Right cardiac atrium (tissue), 5 donors: ENCODE measurements around the gene MAPK6. TPM values are rescaled to one million over a fixed set of nuclear protein-coding genes. Genes with fewer than 3 reads are reported as not detected.

Source experiments
- ATAC-seq, 2 donors: fragments of 200-7000 bp; cut with Tn5 transposase; one replicate each; pipeline versions ENCODE4 v1.8.0 to v1.9.1; 2020; ENCODE audit warnings: moderate library complexity in 2 of 2, mild to moderate bottlenecking in 1 of 2
- DNase-seq, 3 donors: peaks; one replicate each; pipeline ENCODE4 v3.0.0-alpha.2; 2020
- H3K27ac ChIP-seq: one replicate; pipeline ENCODE4 v1.5.1; 2013; ENCODE audit warnings: mild to moderate bottlenecking, low read length, control low read depth, moderate library complexity
- H3K27me3 ChIP-seq: one replicate; pipeline ENCODE4 v1.6.1; 2013; ENCODE audit not compliant: control insufficient read depth, insufficient read depth
- H3K4me1 ChIP-seq: one replicate; pipeline ENCODE4 v1.6.1; 2013; ENCODE audit warnings: low read length; ENCODE audit not compliant: control insufficient read depth, insufficient read depth
- H3K4me3 ChIP-seq: one replicate; pipeline ENCODE4 v1.5.1; 2013; ENCODE audit warnings: low read length, control low read depth
- H3K9me3 ChIP-seq: one replicate; pipeline ENCODE4 v1.6.1; 2013; ENCODE audit warnings: low read length; ENCODE audit not compliant: control insufficient read depth
- WGBS: extraction: QIAGEN DNeasy Blood & Tissue Kit; methylation state at CpG from one replicate; pipeline ENCODE4 v1.1.7; 2013; 5-methylcytosine and 5-hydroxymethylcytosine counted together
- intact Hi-C, 4 donors: fragments of 100-400 bp; cut with DNase I; formaldehyde crosslinking; loops; one replicate each; pipeline versions ENCODE4 v1.11.0 to v1.14.0; 2022 to 2023
- long read RNA-seq, 4 donors: library from polyadenylated mRNA; unstranded; transcript quantifications; one replicate each; pipeline ENCODE4 v2.0.0, GENCODE V29; 2020 to 2021
- polyA plus RNA-seq: library from polyadenylated mRNA; stranded (reverse); fragments of 200-250 nt; gene quantifications from one replicate; pipeline ENCODE4 v1.2.3, GENCODE V29; 2013
- total RNA-seq, 4 donors: library from RNA; stranded (reverse); fragmentation: NEBNext Ultra II Directional; extraction: Animal tissue kit (Norgen Biotek cat#: 25700); gene quantifications; one replicate each; pipeline ENCODE4 v1.2.1, GENCODE V29; 2021
- donor health status: healthy with polysubstance abuse.
- donor health status: DM: no; HTN: yes; CAD: no.
- donor health status: DM: no; HTN: no; CAD: no.
- donor health status: DM: no; HTN: yes; CAD: no; lungs with severe emphysema.
- donor health status: DM: yes; HTN: yes; CAD: no.

Gene MAPK6
- 10 to 100 TPM; 18.4 to 22.3 (median 19.6) TPM for total RNA-seq
- 6.1 TPM for polyA plus RNA-seq
- long read RNA-seq, donor 1, full-length matches to known transcripts = 33 of 43 reads
- long read RNA-seq, donor 1, partial matches to known transcripts = 2 of 43 reads
- long read RNA-seq, donor 1, other reads (novel, unspliced or antisense) = 8 of 43 reads
- long read RNA-seq, donor 2, full-length matches to known transcripts = 7 of 12 reads
- long read RNA-seq, donor 2, partial matches to known transcripts = 4 of 12 reads
- long read RNA-seq, donor 2, other reads (novel, unspliced or antisense) = 1 of 12 reads
- long read RNA-seq, donor 3, full-length matches to known transcripts = 101 of 129 reads
- long read RNA-seq, donor 3, partial matches to known transcripts = 16 of 129 reads
- long read RNA-seq, donor 3, other reads (novel, unspliced or antisense) = 12 of 129 reads
- long read RNA-seq, donor 4, full-length matches to known transcripts = 14 of 14 reads
- long read RNA-seq, donor 4, partial matches to known transcripts = 0 of 14 reads
- long read RNA-seq, donor 4, other reads (novel, unspliced or antisense) = 0 of 14 reads

DNA sequence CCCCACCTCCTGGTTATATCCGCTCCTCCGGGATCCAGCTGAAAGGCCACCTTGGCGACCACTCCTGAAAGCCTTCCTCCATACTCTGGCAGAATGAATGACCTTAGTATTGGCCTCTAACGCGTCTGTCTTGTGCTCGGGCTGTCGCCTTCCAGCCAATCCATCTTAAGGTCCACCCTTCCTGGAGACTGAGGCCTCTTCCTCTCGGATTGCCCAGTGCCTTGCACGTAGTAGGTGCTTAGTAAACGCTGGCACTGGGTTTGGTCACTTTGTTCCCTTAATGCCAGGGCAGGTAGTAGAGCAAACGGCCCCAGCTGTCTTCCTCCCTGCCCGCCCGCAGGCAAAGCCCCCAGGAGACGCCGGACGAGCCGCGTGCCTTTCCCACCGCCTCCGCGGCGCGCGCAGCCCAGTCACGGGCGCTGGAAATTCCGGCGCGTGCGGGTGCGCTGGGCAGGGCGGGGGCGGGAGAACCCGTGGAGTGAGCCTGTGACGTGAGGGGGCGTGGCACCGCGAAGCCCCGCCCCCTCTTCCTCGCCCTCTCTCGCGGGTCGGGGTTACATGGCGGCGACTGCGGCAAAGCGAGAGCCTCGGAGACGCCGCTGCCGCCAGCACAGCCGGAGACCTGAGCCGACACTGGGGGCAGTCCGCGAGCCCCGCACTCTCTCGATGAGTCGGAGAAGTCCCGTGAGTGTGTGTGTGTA is at the start of gene MAPK6:
MAPK6 (plus strand) TSS at position 527 of the 701 bp plus-strand sequence. CDS start 27,242 bp downstream, outside the sequence.
- H3K4me1 ChIP-seq = peaks cover 3% of the 10 kb centered on the region
- peak within 1 kb of the TSS; percentile 97 for H3K27ac ChIP-seq
- ATAC-seq (peak; percentile 95 to 96), DNase-seq (peak; percentile 94 to 98 (median 98))
- no peaks in the 10 kb centered on the region for H3K27me3 ChIP-seq
- no peaks in the 10 kb centered on the region for H3K9me3 ChIP-seq
- WGBS = 4% methylated on average over 59 of the region's 59 CpGs
- intact Hi-C loops = no loop called here
- peak within 1 kb of the TSS; percentile 81 for H3K4me3 ChIP-seq

DNA sequence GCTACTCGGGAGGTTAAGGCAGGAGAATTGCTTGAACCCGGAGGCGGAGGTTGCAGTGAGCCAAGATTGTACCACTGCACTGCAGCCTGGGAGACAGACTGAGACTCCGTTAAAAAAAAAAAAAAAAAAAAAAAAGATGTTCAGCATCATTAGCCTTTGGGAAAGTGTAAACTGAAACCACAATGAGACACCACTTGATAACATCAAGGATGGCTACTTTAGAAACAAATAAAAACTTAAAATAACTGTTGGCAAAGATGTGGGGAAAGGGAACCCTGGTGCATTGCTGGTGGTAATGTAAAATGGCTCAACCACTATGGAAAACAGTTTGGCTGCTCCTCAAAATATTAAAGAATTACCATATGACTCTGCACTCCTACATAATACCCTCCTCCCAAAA is 49.3 kb upstream of the MAPK6 start:
- no peak for ATAC-seq
- intact Hi-C loops = loop anchor here in 2 of 4 donors (10.0 kb wide), 1 partner anchor 105 kb away; no protein-coding TSS in a partner anchor
- no peaks in the 10 kb centered on the region for H3K27me3 ChIP-seq
- H3K27ac ChIP-seq = no peak overlapping the region
- no peaks in the 10 kb centered on the region for H3K4me1 ChIP-seq
- 82% methylated on average over 4 of the region's 4 CpGs for WGBS
- DNase-seq = no peak
- H3K4me3 ChIP-seq = no peak overlapping the region
- H3K9me3 ChIP-seq = no peaks in the 10 kb centered on the region

DNA sequence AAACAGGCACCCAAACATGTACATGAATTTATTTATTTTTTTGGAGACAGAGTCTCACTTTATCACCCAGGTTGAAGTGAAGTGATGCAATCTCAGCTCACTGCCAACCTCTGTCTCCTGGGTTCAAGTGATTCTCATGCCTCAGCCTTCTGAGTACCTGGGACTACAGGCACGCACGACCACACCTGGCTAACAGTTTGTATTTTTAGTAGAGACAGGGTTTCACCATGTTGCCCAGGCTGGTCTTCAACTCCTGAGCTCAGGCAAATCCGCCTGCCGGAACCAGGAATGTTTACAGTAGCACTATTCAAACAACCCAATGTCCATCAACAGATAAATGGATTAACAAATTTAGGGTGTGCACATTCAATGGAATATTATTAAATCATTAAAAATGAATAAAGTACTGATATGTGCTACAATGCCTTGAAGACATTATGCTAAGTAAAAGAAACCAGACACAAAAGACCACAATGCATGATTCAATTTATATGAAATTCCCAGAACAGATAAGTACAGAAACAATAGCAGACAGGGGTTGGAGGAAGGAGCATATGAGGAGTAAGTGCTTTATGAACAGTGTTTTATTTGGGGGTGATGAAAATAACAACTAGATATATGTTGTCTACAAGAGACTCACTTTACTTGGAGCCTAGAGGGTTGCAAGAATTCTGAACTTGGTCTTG is 48.7 kb upstream of the MAPK6 start:
- 78% methylated on average over 4 of the region's 4 CpGs for WGBS
- ATAC-seq (no peak), DNase-seq (no peak)
- no peaks in the 10 kb centered on the region for H3K9me3 ChIP-seq
- intact Hi-C loops = loop anchor here in 2 of 4 donors (10.0 kb wide), 1 partner anchor 105 kb away; no protein-coding TSS in a partner anchor
- H3K27me3 ChIP-seq = no peaks in the 10 kb centered on the region
- no peaks in the 10 kb centered on the region for H3K4me1 ChIP-seq
- H3K4me3 ChIP-seq = no peak overlapping the region
- no peak overlapping the region for H3K27ac ChIP-seq

DNA sequence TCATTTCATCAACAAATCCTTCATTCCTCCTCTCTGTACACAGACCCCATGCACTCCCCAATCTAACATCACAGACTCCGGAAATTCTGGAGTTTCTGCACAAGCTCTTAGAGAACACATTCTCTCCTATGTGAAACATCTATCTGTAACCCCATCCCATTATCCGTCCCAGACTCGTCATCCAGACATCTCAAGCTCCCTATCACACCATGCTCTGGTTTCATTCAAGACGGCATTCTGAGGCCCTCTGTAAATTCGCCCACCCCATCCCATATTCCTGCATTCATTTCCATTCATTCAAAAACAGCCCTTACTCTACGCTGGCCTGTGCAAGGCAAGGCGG is 48.0 kb upstream of the MAPK6 start:
- peak overlapping the region; percentile 67 for H3K4me3 ChIP-seq
- H3K27ac ChIP-seq = peak overlapping the region; percentile 91
- 1% methylated on average over 7 of the region's 7 CpGs for WGBS
- intact Hi-C loops = loop anchor here in 2 of 4 donors (10.0 kb wide), 1 partner anchor 104 kb away; no protein-coding TSS in a partner anchor
- H3K4me1 ChIP-seq = no peaks in the 10 kb centered on the region
- H3K9me3 ChIP-seq = no peaks in the 10 kb centered on the region
- no peaks in the 10 kb centered on the region for H3K27me3 ChIP-seq
- DNase-seq (no peak), ATAC-seq (no peak)

DNA sequence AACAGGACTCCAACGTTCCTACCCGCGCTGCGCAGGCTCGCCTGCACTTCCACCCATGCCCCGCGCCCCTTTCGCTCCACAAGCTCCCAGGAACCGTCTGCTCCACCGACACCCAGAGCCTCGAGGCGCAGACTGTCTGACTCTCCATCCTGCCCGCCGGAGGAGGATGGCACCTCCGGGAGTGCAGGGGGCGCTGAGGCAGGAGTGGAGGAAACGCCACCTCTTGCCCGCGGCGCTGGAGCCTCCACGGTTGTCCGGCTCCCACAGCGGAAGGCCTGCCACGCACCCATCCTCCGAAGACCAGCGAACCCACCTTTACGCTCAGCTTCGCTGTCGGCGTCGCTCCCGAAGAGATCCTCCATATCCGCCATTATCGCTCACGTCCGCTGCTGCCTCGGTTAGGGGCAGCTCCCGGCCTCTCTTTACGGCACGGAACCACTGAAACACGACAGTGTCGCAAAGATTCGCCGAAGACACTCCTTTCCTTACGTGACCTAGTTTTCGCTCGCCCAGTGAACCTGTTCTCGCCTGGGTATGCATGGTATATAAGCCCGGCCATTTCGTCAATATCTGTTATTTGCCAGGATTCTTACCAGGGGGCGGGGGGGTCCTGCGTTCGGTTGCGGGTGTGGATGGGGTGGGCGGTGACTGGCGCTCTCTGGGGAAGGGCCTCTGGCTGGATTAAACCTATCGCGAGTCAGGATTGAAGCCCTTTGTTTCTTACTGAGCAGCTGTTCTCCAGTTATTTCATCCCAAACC is 47.5 kb upstream of the MAPK6 start, which contains the start of gene LEO1:
LEO1 (minus strand) TSS at position 404 of the 759 bp plus-strand sequence; CDS start at position 371, 33 bp downstream.
- intact Hi-C loops = loop anchor here in 2 of 4 donors (10.0 kb wide), 1 partner anchor 103 kb away; no protein-coding TSS in a partner anchor
- peak within 1 kb of the TSS; percentile 67 for H3K4me3 ChIP-seq
- no peaks in the 10 kb centered on the region for H3K4me1 ChIP-seq
- peak within 1 kb of the TSS; percentile 91 for H3K27ac ChIP-seq
- under 1% methylated on average over 58 of the region's 58 CpGs for WGBS
- no peaks in the 10 kb centered on the region for H3K9me3 ChIP-seq
- ATAC-seq (peak; percentile 96 to 97), DNase-seq (peak; percentile 89 to 93 (median 92))
- H3K27me3 ChIP-seq = no peaks in the 10 kb centered on the region

DNA sequence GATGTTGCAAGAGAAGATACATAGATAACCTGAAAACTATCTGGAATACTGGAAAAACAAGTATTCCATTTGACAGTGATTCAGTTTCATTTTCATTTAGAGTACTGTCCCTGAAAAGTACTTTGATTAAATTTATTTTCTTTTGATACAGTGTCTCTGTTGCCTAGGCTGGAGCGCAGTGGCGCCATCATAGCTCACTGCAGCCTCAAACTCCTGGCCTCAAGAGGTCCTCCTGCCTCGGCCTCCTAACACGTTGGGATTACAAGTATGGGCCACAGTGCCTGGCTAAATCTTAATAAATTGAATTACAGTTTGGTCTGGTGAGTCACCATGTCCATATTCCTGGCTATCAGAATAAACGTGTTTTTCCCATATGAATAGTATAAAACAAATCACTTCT is 45.8 kb upstream of the MAPK6 start:
- H3K4me3 ChIP-seq = no peak overlapping the region
- ATAC-seq (no peak), DNase-seq (no peak)
- WGBS = 91% methylated on average over 5 of the region's 5 CpGs
- H3K9me3 ChIP-seq = no peaks in the 10 kb centered on the region
- no peaks in the 10 kb centered on the region for H3K4me1 ChIP-seq
- intact Hi-C loops = loop anchor here in 2 of 4 donors (10.0 kb wide), 1 partner anchor 102 kb away; no protein-coding TSS in a partner anchor
- no peak overlapping the region for H3K27ac ChIP-seq
- no peaks in the 10 kb centered on the region for H3K27me3 ChIP-seq

DNA sequence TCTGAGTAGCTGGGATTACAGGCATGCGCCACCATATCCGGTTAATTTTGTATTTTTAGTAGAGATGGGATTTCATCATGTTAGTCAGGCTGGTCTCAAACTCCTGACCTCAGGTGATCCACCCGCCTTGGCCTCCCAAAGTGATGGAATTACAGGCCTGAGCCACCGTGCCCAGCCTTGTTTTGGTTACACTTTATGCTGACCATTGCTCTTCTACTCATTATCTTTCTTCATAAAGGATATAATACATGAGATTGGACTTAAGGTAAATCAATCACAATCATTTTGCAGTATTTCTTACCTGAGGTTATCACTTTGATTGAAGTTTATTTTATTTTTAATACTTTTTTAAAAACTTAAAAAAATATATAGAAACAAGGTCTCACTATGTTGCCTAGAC is 45.2 kb upstream of the MAPK6 start:
- no peaks in the 10 kb centered on the region for H3K4me1 ChIP-seq
- no peak overlapping the region for H3K27ac ChIP-seq
- ATAC-seq (no peak), DNase-seq (no peak)
- no peaks in the 10 kb centered on the region for H3K9me3 ChIP-seq
- intact Hi-C loops = loop anchor here in 2 of 4 donors (10.0 kb wide), 1 partner anchor 101 kb away; no protein-coding TSS in a partner anchor
- 96% methylated on average over 4 of the region's 4 CpGs for WGBS
- no peaks in the 10 kb centered on the region for H3K27me3 ChIP-seq
- H3K4me3 ChIP-seq = no peak overlapping the region

DNA sequence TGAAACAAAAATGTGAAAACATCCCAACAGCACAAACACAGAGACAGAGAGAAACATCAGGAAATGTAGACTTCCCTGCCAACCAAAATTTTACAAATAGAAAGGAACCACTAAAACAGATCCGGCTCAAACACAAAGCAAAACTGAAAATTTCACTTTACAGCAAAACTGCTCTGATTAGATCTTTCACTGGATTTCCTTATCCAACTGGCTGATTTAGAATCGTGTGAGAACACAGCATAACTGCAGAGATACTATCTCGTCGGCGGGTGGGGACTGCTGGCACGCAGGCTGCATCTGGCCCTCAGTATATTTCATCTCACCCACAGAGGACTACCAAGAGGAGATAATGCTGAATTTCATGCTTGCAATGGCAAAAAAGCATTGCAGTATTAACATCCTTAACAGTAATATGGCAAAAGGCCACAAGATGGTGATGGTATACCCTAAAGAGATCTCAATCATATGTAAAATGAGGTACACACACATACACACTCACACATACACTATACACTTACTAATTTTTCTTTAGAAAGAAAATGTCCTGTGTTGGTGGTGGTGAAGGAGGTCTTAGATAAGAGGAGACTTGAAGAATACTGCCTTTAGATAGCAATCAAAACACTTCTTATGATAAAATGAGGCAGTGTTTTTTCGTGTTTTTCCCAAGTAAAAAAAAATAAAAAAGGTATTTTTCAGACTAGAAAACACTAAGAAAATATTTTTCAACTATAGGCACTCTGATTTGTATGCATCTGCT is 36.8 kb upstream of the MAPK6 start:
- 9% methylated on average over 7 of the region's 7 CpGs for WGBS
- H3K9me3 ChIP-seq = no peaks in the 10 kb centered on the region
- H3K4me3 ChIP-seq = peak overlapping the region; percentile 44
- peak overlapping the region; percentile 70 for H3K27ac ChIP-seq
- H3K4me1 ChIP-seq = peaks cover 2% of the 10 kb centered on the region
- H3K27me3 ChIP-seq = no peaks in the 10 kb centered on the region
- intact Hi-C loops = loop anchor here in 2 of 4 donors (5.0 kb wide), 1 partner anchor 95 kb away; no protein-coding TSS in a partner anchor
- peak; percentile 80 to 86 for ATAC-seq
- peak in 1 of 3 donors; percentile 22 for DNase-seq

DNA sequence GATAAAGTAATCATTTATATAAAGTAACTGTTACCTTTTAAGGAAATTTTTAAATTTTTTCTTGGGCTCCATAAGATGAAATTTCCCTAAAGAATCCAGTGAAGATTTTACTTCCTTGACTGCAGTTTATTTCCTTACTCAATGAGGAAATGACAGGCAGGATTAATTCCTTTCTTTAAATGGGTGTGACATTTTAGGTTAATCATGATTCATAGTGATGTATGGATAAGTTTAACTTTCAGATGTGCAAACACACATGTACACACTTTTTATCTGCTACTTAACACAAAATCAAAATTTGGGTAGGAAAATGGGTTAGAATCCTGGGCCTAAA is 36.3 kb upstream of the MAPK6 start:
- H3K27me3 ChIP-seq = no peaks in the 10 kb centered on the region
- H3K9me3 ChIP-seq = no peaks in the 10 kb centered on the region
- ATAC-seq = no peak
- no peak for DNase-seq
- no peak overlapping the region for H3K4me3 ChIP-seq
- H3K27ac ChIP-seq = no peak overlapping the region
- H3K4me1 ChIP-seq = peaks cover 2% of the 10 kb centered on the region
- intact Hi-C loops = loop anchor here in 2 of 4 donors (5.0 kb wide), 1 partner anchor 95 kb away; no protein-coding TSS in a partner anchor
